ENCODE results near the gene USP43. TPM values are rescaled to one million over a fixed set of nuclear protein-coding genes. Genes with fewer than 3 reads are reported as not detected.
"Not testable (repeated sequence)": the region's sequence is repeated elsewhere in the genome, so short reads cannot be mapped to it uniquely, and the experiment has no call there.

USP43 gene
- total RNA-seq, 4 donors from 2014 or later, result 0.17 to 0.84 (median 0.17) TPM; not detected in 1

DNA sequence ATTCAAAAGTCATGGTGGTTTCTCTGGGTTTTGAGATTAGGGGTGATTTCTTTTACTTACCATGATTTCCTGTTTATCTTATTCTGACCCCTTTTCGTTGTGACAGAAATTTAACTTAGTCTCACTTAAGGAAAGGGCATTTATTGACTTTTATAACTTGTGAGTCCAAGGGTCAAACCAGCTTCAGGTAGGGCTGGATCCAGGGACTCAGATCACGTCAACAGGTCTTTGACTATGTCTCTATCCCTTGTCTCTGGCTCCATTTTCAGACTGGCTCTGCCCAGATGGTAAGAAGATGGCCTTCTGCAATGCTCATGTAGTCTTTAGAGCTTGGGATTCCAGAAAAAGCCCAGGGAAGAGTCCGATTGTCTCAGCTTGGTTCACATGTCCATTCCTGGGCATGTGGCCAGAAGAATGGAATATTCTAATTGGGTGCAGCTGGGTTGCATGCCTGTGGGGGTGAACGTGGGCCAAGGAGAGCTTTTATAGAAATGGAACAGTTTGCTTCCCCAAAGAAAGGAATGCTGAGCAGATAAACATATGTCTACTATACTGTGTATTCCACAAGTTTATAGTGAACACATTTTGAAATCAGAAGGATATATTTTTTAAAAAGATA is 13.4 kb downstream of the USP43 start:
- Histone ChIP-seq H3K9me3 (peaks cover 0 to 4% (median 0%) of the 10 kb centered on the region in 4 donors), H3K27me3 (peaks cover 0 to 6% (median 0%) of the 10 kb centered on the region in 4 donors), H3K36me3 (no peaks in the 10 kb centered on the region), H3K4me3 (no peak overlapping the region), H3K27ac (replicated peaks in 1 of 4) (no peak overlapping the region), H3K4me1 (no peaks in the 10 kb centered on the region)
- DNase-seq (ENCODE audit: extremely low spot score), result no peak
- 40% methylated on average over 4 of the region's 4 CpGs for WGBS
- intact Hi-C loops (cut with DNase I), result no loop called here
- TF ChIP-seq, protein P1, sequence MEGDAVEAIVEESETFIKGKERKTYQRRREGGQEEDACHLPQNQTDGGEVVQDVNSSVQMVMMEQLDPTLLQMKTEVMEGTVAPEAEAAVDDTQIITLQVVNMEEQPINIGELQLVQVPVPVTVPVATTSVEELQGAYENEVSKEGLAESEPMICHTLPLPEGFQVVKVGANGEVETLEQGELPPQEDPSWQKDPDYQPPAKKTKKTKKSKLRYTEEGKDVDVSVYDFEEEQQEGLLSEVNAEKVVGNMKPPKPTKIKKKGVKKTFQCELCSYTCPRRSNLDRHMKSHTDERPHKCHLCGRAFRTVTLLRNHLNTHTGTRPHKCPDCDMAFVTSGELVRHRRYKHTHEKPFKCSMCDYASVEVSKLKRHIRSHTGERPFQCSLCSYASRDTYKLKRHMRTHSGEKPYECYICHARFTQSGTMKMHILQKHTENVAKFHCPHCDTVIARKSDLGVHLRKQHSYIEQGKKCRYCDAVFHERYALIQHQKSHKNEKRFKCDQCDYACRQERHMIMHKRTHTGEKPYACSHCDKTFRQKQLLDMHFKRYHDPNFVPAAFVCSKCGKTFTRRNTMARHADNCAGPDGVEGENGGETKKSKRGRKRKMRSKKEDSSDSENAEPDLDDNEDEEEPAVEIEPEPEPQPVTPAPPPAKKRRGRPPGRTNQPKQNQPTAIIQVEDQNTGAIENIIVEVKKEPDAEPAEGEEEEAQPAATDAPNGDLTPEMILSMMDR (IDR thresholded peaks at IDR 0.05), result no peak
- TF ChIP-seq EP300 (IDR thresholded peaks at IDR 0.05) (no peak), POLR2A (IDR thresholded peaks at IDR 0.05; ENCODE audit: low read depth) (no peak), POLR2AphosphoS5 (IDR thresholded peaks at IDR 0.05) (no peak)

DNA sequence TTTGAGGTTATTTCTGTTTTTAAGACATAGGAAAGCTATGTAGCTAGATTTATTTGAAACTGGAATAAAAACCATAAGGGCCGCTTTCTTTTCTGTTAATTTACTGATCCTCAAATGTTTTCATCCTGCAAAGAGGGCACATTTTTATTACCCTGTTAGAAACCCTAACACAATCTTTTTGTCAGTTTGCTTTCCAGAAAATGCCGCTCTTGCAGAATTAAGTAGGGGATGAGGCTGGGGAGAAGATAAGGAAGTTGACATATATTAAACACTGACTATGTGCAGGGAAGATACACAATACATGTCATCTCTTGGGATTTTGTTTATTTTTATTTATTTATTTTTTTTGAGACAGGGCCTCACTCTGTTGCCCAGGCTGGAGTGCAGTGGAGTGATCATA is 15.7 kb downstream of the USP43 start:
- DNase-seq (ENCODE audit: extremely low spot score), result no peak
- Histone ChIP-seq H3K4me1 (no peaks in the 10 kb centered on the region), H3K27ac (replicated peaks in 1 of 4) (no peak overlapping the region), H3K9me3 (peaks cover 0 to 13% (median 0%) of the 10 kb centered on the region in 4 donors), H3K36me3 (no peaks in the 10 kb centered on the region), H3K27me3 (peaks cover 0 to 2% (median 0%) of the 10 kb centered on the region in 4 donors), H3K4me3 (no peak overlapping the region)
- TF ChIP-seq POLR2AphosphoS5 (IDR thresholded peaks at IDR 0.05) (no peak), POLR2A (IDR thresholded peaks at IDR 0.05; ENCODE audit: low read depth) (no peak), EP300 (IDR thresholded peaks at IDR 0.05) (no peak)
- TF ChIP-seq, protein P1 (IDR thresholded peaks at IDR 0.05), result no peak
- WGBS, result 92% methylated on average over 2 of the region's 2 CpGs
- intact Hi-C loops (cut with DNase I), result no loop called here

GRCh38 chr17:9663511-9663910 is 18.2 kb downstream of the USP43 start:
- intact Hi-C loops (cut with DNase I); H3K4me3 ChIP-seq; H3K27ac ChIP-seq (replicated peaks in 1 of 4); H3K36me3 ChIP-seq; DNase-seq (ENCODE audit: extremely low spot score); H3K4me1 ChIP-seq; H3K27me3 ChIP-seq: not testable (repeated sequence)
- 98% methylated on average over 11 of the region's 11 CpGs for WGBS
- peaks cover 0 to 16% (median 0%) of the 10 kb centered on the region in 4 donors for H3K9me3 ChIP-seq

DNA sequence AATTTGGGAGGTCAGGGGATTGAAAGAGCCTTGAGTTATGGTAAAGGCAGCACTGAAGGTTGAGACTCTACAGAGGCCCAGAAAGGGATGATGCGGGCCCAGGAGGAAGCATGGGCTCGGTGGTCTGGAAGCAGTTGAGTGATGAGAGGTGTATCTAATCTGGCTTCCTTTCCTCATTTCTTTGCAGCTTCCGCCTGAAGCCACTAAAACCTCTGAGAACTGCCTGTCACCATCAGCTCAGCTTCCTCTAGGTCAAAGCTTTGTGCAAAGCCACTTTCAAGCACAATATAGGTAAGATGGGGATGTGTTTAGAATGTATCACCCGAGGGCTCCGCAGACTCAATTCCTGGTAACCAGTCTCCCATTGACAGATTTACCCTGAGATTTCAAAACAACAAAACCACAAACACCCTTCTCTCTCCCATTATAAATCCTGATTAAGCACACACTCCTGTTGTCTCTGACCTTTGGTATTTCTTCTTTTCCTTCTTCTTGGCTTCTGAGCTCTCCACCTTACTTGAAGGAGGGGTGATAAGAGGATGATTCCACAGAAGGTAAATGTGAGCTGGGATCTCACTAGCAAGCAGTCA is 21.2 kb downstream of the USP43 start:
- Histone ChIP-seq H3K4me3 (no peak overlapping the region), H3K9me3 (peaks cover 0 to 12% (median 0%) of the 10 kb centered on the region in 4 donors), H3K27ac (replicated peaks in 1 of 4) (no peak overlapping the region), H3K4me1 (no peaks in the 10 kb centered on the region), H3K36me3 (no peaks in the 10 kb centered on the region), H3K27me3 (peaks cover 0 to 21% (median 2%) of the 10 kb centered on the region in 4 donors)
- no peak for DNase-seq (ENCODE audit: extremely low spot score)
- WGBS, result 84% methylated on average over 5 of the region's 5 CpGs
- intact Hi-C loops (cut with DNase I), result no loop called here
- TF ChIP-seq EP300 (IDR thresholded peaks at IDR 0.05), result no peak
- TF ChIP-seq, protein P1 (IDR thresholded peaks at IDR 0.05), result no peak
- no peak for TF ChIP-seq POLR2A (IDR thresholded peaks at IDR 0.05; ENCODE audit: low read depth)
- no peak for TF ChIP-seq POLR2AphosphoS5 (IDR thresholded peaks at IDR 0.05)

DNA sequence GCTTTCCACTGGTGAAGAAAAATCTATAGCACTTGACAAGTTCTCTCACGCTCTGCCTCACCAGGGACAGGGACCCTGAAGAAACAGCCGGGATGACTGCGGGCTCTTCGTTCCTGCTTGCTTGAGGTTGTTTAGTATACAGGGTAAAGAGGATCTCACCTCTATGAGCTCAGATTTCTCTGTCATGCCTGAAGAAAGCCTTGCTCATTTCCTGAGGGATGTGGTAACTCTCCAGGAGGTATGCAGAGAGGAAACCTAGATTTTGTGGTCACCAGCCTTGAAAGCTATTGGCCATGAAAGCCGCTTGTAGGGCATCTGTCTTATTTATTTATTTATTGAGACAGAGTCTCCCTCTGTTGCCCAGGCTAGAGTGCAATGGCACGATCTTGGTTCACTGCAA is 23.2 kb downstream of the USP43 start:
- Histone ChIP-seq H3K27me3 (peaks cover 0 to 21% (median 2%) of the 10 kb centered on the region in 4 donors), H3K9me3 (peaks cover 0 to 12% (median 0%) of the 10 kb centered on the region in 4 donors), H3K27ac (replicated peaks in 1 of 4) (no peak overlapping the region), H3K4me3 (no peak overlapping the region), H3K36me3 (no peaks in the 10 kb centered on the region), H3K4me1 (no peaks in the 10 kb centered on the region)
- 50% methylated on average over 6 of the region's 6 CpGs for WGBS
- no peak for DNase-seq (ENCODE audit: extremely low spot score)
- TF ChIP-seq, protein P1 (IDR thresholded peaks at IDR 0.05), result no peak
- TF ChIP-seq POLR2AphosphoS5 (IDR thresholded peaks at IDR 0.05), result no peak
- TF ChIP-seq EP300 (IDR thresholded peaks at IDR 0.05), result no peak
- no peak for TF ChIP-seq POLR2A (IDR thresholded peaks at IDR 0.05; ENCODE audit: low read depth)
- intact Hi-C loops (cut with DNase I), result no loop called here

Data from esophagus muscularis mucosa (tissue), 4 donors.